Caki2 (cell line): ENCODE measurements around the gene UMODL1. TPM values are rescaled to one million over a fixed set of nuclear protein-coding genes. Genes with fewer than 3 reads are reported as not detected.

ENCODE experiments used
- DNase-seq: peaks from one replicate; pipeline ENCODE4 v3.0.0-alpha.2; 2015; ENCODE audit warnings: low read depth
- in situ Hi-C: cut with HindIII; loops from 2 replicates; pipeline ENCODE4 v1.10.0; 2016; ENCODE audit warnings: low sequenced_read_pairs, low pct_unique_long_range_greater_than_20kb, mixed read lengths
- total RNA-seq: library from RNA; depleted of rRNA; stranded (reverse); fragments of >200 nt; shearing (Covaris generic); gene quantifications from 2 replicates; pipeline ENCODE4 v1.2.3, GENCODE V29; 2014; ENCODE audit warnings: low replicate concordance

The UMODL1 gene
- total RNA-seq, 1 experiment from 2014 or later = not detected

GRCh38 chr21:42148584-42148983 is 77.5 kb downstream of the UMODL1 start:
- no peak for DNase-seq
- in situ Hi-C loops = no loop called here

- DNase-seq = no peak
- in situ Hi-C loops = no loop called here
Measured at GRCh38 chr21:42149656-42150473, 78.7 kb downstream of the UMODL1 start.

GRCh38 chr21:42150474-42151085 is 79.5 kb downstream of the UMODL1 start:
- no peak for DNase-seq
- in situ Hi-C loops = no loop called here

- no peak for DNase-seq
Measured at GRCh38 chr21:42151148-42151947, 80.2 kb downstream of the UMODL1 start.

GRCh38 chr21:42151948-42152220 is 80.8 kb downstream of the UMODL1 start:
- in situ Hi-C loops = no loop called here

More at GRCh38 chr21:42151148-42151947, 80.2 kb downstream of the UMODL1 start:
- in situ Hi-C loops = no loop called here

GRCh38 chr21:42153046-42153686 is 82.0 kb downstream of the UMODL1 start:
- no peak for DNase-seq
- in situ Hi-C loops = no loop called here

More at GRCh38 chr21:42151948-42152220, 80.8 kb downstream of the UMODL1 start:
- DNase-seq = no peak

- DNase-seq = no peak
- in situ Hi-C loops = no loop called here
Measured at GRCh38 chr21:42153746-42154145, 82.6 kb downstream of the UMODL1 start.

- no peak for DNase-seq
- in situ Hi-C loops = no loop called here
Measured at GRCh38 chr21:42154237-42155044, 83.3 kb downstream of the UMODL1 start.

GRCh38 chr21:42155045-42155855 is 84.1 kb downstream of the UMODL1 start:
- in situ Hi-C loops = no loop called here
- DNase-seq = no peak

GRCh38 chr21:42156690-42157605 is 85.8 kb downstream of the UMODL1 start:
- in situ Hi-C loops = no loop called here
- no peak for DNase-seq

GRCh38 chr21:42157606-42158310 is 86.6 kb downstream of the UMODL1 start:
- in situ Hi-C loops = no loop called here
- DNase-seq = no peak

- DNase-seq = no peak
- in situ Hi-C loops = no loop called here
Measured at GRCh38 chr21:42158846-42159245, 87.7 kb downstream of the UMODL1 start.

GRCh38 chr21:42159560-42160110 is 88.5 kb downstream of the UMODL1 start:
- no peak for DNase-seq
- in situ Hi-C loops = no loop called here

GRCh38 chr21:42160111-42160721 is 89.1 kb downstream of the UMODL1 start:
- in situ Hi-C loops = no loop called here

GRCh38 chr21:42160765-42161164 is 89.6 kb downstream of the UMODL1 start:
- no peak for DNase-seq
- in situ Hi-C loops = no loop called here

More at GRCh38 chr21:42160111-42160721, 89.1 kb downstream of the UMODL1 start:
- no peak for DNase-seq
